ENCODE results near the gene BCL2L2.

Gene BCL2L2

DNA sequence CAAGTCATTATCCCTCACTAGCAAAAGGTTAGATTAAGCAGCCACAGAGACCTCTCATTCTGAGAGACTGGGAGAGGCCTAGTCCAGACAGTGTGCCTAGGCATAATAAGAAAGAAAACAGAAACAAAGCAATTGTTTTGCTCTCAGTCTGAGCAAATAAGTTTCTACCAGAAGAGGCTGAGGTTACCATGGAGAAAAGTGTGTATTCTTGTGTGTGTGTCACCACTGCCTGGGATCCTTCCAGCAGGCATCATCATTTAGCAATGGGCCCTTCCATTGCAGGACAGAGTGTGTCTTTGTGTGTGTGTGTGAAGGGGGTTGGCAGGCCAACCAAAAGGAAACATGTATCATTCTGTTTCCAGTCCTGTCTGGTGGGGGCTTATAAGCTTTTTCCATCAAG, 54.7 kb downstream of the BCL2L2 start:
- TF ChIP-seq, protein P1, sequence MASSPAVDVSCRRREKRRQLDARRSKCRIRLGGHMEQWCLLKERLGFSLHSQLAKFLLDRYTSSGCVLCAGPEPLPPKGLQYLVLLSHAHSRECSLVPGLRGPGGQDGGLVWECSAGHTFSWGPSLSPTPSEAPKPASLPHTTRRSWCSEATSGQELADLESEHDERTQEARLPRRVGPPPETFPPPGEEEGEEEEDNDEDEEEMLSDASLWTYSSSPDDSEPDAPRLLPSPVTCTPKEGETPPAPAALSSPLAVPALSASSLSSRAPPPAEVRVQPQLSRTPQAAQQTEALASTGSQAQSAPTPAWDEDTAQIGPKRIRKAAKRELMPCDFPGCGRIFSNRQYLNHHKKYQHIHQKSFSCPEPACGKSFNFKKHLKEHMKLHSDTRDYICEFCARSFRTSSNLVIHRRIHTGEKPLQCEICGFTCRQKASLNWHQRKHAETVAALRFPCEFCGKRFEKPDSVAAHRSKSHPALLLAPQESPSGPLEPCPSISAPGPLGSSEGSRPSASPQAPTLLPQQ (tag by site-specific recombination; IDR thresholded peaks at IDR 0.05) = no peak
- TF ChIP-seq, protein P2, sequence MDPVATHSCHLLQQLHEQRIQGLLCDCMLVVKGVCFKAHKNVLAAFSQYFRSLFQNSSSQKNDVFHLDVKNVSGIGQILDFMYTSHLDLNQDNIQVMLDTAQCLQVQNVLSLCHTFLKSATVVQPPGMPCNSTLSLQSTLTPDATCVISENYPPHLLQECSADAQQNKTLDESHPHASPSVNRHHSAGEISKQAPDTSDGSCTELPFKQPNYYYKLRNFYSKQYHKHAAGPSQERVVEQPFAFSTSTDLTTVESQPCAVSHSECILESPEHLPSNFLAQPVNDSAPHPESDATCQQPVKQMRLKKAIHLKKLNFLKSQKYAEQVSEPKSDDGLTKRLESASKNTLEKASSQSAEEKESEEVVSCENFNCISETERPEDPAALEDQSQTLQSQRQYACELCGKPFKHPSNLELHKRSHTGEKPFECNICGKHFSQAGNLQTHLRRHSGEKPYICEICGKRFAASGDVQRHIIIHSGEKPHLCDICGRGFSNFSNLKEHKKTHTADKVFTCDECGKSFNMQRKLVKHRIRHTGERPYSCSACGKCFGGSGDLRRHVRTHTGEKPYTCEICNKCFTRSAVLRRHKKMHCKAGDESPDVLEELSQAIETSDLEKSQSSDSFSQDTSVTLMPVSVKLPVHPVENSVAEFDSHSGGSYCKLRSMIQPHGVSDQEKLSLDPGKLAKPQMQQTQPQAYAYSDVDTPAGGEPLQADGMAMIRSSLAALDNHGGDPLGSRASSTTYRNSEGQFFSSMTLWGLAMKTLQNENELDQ (tag by site-specific recombination; IDR thresholded peaks at IDR 0.05; ENCODE audit: low read depth) = no peak
- TF ChIP-seq KLF8 (tag by site-specific recombination; IDR thresholded peaks at IDR 0.05) (no peak), ZNF677 (tag by site-specific recombination; IDR thresholded peaks at IDR 0.05) (no peak), ZNF76 (tag by site-specific recombination; IDR thresholded peaks at IDR 0.05; ENCODE audit: borderline replicate concordance, low read depth) (no peak), SETDB1 (IDR thresholded peaks at IDR 0.05; ENCODE audit: insufficient read length, low read length) (no peak), ZNF132 (tag by site-specific recombination; IDR thresholded peaks at IDR 0.05; ENCODE audit: borderline replicate concordance) (no peak), ZNF174 (tag by site-specific recombination; IDR thresholded peaks at IDR 0.05) (no peak), ZNF391 (tag by site-specific recombination; IDR thresholded peaks at IDR 0.05; ENCODE audit: borderline replicate concordance, low read depth) (no peak), ZXDB (tag by site-specific recombination; IDR thresholded peaks at IDR 0.05) (no peak), ZNF354C (tag by site-specific recombination; IDR thresholded peaks at IDR 0.05; ENCODE audit: borderline replicate concordance, low read depth) (no peak), ZNF24 (tag by site-specific recombination; IDR thresholded peaks at IDR 0.05) (no peak)
- TF ChIP-seq, protein P3, sequence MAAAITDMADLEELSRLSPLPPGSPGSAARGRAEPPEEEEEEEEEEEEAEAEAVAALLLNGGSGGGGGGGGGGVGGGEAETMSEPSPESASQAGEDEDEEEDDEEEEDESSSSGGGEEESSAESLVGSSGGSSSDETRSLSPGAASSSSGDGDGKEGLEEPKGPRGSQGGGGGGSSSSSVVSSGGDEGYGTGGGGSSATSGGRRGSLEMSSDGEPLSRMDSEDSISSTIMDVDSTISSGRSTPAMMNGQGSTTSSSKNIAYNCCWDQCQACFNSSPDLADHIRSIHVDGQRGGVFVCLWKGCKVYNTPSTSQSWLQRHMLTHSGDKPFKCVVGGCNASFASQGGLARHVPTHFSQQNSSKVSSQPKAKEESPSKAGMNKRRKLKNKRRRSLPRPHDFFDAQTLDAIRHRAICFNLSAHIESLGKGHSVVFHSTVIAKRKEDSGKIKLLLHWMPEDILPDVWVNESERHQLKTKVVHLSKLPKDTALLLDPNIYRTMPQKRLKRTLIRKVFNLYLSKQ (tag by site-specific recombination; IDR thresholded peaks at IDR 0.05; ENCODE audit: borderline replicate concordance) = no peak
- ChIA-PET CTCF (interaction anchor here (1.2 to 2.2 kb wide), 4 partner anchors 18 to 34 kb away, joined by 4 to 10 read pairs (median 6); no protein-coding TSS in a partner anchor), POLR2A (interaction anchor here (1.1 kb wide), 1 partner anchor 40 kb away, joined by 3 read pairs; the partner anchor contains the start of gene PABPN1)
- no peaks in the 10 kb centered on the region for H3K36me3 ChIP-seq (ENCODE audit: control insufficient read depth in 2 of 2, insufficient read depth in 1 of 2, low read length in 2 of 2)
- no peak overlapping the region for H3K4me3 ChIP-seq (ENCODE audit: low read depth, low read length)
- no peak overlapping the region for H3K27ac ChIP-seq (ENCODE audit: extremely low read depth, low read depth, low read length)
- no peaks in the 10 kb centered on the region for H3K4me1 ChIP-seq (ENCODE audit: control insufficient read depth, insufficient read depth, low read length)
- no peaks in the 10 kb centered on the region for H3K9me3 ChIP-seq (ENCODE audit: control insufficient read depth, insufficient read depth, low read depth, low read length)

Measured in HEK293 (cell line).